ENCODE data around the gene GKAP1.
"Not testable (repeated sequence)": the region's sequence is repeated elsewhere in the genome, so short reads cannot be mapped to it uniquely, and the experiment has no call there.

GKAP1 gene

GRCh38 chr9:83817356-83818278 lies at the start of gene GKAP1:
Gene GKAP1, minus strand, starts transcription at chr9:83817769. Its CDS starts 11,252 bp downstream, at chr9:83806517.
- DNase-seq (ENCODE audit: low read depth in 2 of 2) = peak; percentile 35 to 55

DNA sequence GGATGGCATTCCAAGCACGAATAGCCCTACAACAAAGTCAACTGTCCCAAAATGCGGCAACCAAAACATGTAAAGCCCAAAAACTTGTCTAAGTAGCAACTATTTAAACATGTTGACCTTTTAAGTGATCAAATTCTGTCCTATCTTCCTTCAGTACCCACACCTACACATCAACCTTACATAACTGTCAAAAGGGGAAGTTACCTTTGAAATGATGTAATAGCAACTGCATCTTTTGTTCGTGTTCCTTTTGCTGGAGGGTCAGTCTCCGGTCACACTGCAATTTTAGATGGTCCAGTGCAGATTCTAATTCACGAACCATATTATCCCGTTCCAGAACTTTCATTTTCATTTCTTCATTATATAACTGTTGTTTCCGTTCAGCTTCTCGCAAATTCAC lies 32.3 kb upstream of the GKAP1 start:
- DNase-seq (ENCODE audit: low read depth in 2 of 2) = not testable (repeated sequence)

- not testable (repeated sequence) for DNase-seq (ENCODE audit: low read depth in 2 of 2)
Measured at GRCh38 chr9:83837070-83837643, 19.6 kb upstream of the GKAP1 start.

DNA sequence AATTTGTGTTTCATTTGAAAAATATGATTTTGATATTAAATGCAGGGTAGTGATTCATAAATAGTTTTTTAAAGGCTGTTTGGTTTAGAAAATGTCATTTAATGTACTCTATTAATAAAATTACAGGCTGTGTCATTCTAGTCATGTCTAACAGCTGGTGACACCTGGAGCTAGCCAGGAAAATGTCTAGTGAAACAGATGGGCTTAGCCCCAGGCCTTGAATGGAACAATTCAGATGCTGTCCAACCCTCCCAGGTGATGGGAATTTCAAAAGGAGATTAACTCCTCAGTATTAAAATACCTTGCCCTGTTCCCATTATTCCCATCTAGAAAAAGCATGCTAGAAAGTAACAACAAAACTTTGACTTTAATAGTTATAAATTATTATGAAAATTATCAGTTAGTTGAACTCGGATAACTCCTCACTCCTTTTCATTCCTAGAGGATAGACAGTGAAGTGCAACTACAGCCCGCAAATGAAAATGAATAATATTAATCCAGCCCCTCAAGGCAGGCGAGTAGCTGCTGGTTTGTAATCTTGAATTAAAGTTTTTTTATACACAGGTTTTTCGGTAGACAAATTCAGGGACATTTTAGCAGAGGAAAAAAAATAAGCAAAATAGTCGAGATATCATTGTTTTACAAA lies 13.0 kb upstream of the GKAP1 start:
- not testable (repeated sequence) for DNase-seq (ENCODE audit: low read depth in 2 of 2)

- not testable (repeated sequence) for DNase-seq (ENCODE audit: low read depth in 2 of 2)
Measured at GRCh38 chr9:83824986-83825623, 7.5 kb upstream of the GKAP1 start.

- peak; percentile 1 to 8 for DNase-seq (ENCODE audit: low read depth in 2 of 2)
Measured at GRCh38 chr9:83817011-83817355, 586 bp downstream of the GKAP1 start.

DNA sequence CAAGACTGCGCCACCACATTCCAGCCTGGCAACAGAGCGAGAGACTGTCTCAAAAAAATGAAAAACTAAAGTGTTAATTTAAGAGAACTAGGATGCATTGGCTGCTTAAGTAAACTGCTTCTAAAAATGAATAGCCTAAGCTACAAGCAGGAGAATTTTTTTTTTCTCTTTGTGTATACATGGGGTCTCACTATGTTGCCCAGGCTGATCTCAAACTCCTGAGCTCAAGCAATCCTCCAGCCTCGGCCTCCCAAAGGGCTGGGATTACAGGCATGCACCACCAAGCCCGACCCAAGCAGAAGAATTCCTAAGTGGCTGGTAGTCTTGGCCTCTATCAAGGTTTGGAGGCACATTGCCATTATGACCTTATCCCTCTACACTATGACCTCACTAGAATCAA lies 2.4 kb downstream of the GKAP1 start:
- not testable (repeated sequence) for DNase-seq (ENCODE audit: low read depth in 2 of 2)

DNA sequence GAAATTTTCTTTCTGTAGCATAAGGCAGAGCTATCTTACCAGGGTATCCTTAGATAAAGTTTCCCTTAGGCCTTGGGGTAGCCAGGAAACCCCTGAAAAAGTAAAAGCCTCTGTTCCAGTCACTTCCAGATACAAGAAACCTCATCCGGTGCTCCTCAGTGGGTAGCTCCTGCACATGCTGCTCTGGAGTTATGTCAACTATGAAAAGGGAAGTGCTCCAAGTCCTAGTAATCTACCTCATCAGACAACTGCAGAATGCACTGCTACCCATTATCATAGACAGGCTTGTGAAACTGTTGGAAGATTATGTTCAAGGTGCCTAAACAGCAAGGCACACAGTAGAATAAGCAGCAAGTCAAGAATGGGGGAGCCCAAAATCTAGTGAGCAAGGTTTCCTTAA lies 8.4 kb downstream of the GKAP1 start:
- not testable (repeated sequence) for DNase-seq (ENCODE audit: low read depth in 2 of 2)

GRCh38 chr9:83804454-83804853 lies 13.1 kb downstream of the GKAP1 start:
- DNase-seq (ENCODE audit: low read depth in 2 of 2) = not testable (repeated sequence)

DNA sequence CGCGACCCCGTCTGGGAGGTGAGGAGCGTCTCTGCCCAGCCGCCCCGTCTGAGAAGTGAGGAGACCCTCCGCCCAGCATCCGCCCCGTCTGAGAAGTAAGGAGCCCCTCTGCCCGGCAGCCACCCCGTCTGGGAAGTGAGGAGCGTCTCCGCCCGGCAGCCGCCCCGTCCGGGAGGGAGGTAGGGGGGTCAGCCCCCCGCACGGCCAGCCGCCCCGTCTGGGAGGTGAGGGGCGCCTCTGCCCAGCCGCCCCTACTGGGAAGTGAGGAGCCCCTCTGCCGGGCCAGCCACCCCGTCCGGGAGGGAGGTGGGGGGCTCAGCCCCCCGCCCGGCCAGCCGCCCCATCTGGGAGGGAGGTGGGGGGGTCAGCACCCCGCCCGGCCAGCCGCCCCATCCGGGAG lies 13.6 kb downstream of the GKAP1 start:
- not testable (repeated sequence) for DNase-seq (ENCODE audit: low read depth in 2 of 2)

- DNase-seq (ENCODE audit: low read depth in 2 of 2) = no peak
Measured at GRCh38 chr9:83800236-83801033, 17.1 kb downstream of the GKAP1 start.

DNA sequence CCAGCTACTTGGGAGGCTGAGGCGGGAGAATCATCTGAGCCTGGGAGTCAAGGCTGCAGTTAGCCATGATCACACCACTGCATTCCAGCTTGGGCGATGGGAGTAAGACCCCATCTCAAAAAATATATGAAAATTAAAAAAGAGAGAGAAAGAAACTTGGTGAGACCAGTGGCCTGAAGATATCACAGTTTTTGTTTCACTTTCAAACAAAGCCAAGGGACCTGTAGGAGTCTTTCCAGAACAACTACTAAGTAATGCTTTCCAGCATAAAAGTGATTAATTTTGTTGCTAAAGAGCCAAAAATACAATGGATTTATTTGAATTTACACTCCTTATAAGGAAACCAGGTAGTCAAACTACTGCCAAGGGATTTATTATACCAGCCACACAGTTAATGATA lies 23.5 kb downstream of the GKAP1 start:
- DNase-seq (ENCODE audit: low read depth in 2 of 2) = no peak

DNA sequence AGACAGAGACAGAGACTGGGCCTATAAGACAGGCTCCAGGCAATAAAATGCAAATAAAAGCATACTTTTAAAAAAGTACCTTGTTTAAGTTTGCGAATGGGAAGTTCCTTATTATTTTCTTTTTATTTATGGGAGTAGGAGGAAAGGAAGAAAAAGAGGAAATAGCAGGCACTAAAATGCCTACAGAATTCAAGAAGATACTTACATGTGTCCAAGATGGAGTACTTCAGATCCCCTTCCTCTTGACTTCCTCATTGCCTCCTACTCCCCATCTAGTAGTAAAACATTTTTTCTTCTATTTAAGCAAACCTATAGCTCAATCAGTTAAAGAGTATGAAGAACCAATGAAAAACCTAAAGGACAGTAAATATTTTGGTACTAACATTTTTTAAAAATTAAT lies 24.8 kb downstream of the GKAP1 start:
- DNase-seq (ENCODE audit: low read depth in 2 of 2) = no peak

DNA sequence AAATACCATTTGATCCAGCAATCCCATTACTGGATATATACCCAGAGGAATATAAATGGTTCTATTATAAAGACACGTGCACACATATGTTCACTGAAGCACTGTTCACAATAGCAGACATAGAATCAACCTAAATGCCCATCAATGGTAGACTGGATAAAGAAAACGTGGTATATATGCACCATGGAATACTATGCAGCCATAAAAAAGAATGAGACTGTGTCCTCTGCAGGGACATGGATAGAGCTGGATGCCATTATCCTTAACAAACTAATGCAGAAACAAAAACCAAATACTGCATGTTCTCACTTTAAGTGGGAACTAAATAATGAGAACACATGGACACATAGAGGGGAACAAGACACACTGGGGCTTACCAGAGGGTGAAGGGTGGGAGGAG lies 39.4 kb downstream of the GKAP1 start:
- no peak for DNase-seq (ENCODE audit: low read depth in 2 of 2)

- no peak for DNase-seq (ENCODE audit: low read depth in 2 of 2)
Measured at GRCh38 chr9:83775932-83776331, 41.6 kb downstream of the GKAP1 start.

DNA sequence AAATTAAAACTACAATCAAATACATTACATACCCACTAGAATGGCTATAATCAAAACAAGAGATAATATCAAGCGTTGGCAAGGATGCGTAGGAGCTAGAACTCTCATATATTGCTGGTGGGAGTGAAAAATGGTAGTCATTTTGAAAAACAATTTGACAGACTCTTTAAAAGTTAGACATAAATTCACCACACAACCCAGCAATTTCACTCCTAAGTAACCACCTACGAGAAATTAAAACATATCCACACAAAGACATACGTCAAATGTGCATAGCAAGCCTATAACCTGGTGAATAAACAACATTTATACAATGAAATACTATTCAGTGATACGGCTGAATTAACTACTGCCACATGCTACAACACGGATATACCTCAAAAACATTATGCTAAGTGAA lies 44.7 kb downstream of the GKAP1 start:
- DNase-seq (ENCODE audit: low read depth in 2 of 2) = no peak

- DNase-seq (ENCODE audit: low read depth in 2 of 2) = no peak
Measured at GRCh38 chr9:83765376-83765775, 52.2 kb downstream of the GKAP1 start.

- no peak for DNase-seq (ENCODE audit: low read depth in 2 of 2)
Measured at GRCh38 chr9:83754383-83754977, 63.1 kb downstream of the GKAP1 start.

DNA sequence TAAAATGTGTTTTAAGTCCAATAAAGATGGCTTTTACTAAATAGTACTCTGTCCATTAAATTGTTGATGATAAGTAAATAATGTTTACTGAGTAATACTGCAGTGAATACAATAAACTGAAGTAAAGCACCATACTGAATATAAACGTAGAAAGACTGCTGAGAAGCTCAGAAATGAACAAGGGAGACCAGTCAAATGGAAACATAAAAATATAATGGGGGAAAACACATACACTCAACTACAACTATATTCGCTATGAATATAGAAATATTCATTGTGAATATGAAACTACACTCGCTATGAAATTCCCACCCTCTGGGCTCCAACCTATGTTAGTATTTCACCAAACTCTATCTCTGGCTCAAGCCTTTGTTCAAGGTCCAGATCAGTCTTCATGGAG lies 67.9 kb downstream of the GKAP1 start:
- no peak for DNase-seq (ENCODE audit: low read depth in 2 of 2)

- DNase-seq (ENCODE audit: low read depth in 2 of 2) = no peak
Measured at GRCh38 chr9:83744206-83744605, 73.4 kb downstream of the GKAP1 start.

- no peak for DNase-seq (ENCODE audit: low read depth in 2 of 2)
Measured at GRCh38 chr9:83733739-83734138, 83.8 kb downstream of the GKAP1 start.

Data from stimulated activated CD4-positive, alpha-beta T cell treated with anti-CD3 and anti-CD28 coated beads, Interleukin-12 subunit alpha, Interleukin-12 subunit beta, amount 100 ng/mL, for 24 hours (primary cell).